Endothelial cell of umbilical vein (primary cell): ENCODE data around the gene KIAA1217. TPM values are rescaled to one million over a fixed set of nuclear protein-coding genes. Genes with fewer than 3 reads are reported as not detected.

ENCODE experiments used
- BruUV-seq: library from RNA; stranded (reverse); fragments of 400-500 nt; replicated peaks from 2 replicates; lab custom pipeline; 2021; lab: Mats Ljungman, UMichigan
- CTCF ChIA-PET: fragments of 300-600, 350-600 bp; sonication (Branson Sonifier 250); formaldehyde crosslinking; loops from one replicate; lab custom pipeline; 2021; ENCODE audit warnings: antibody characterized with exemption, inconsistent platforms; lab: Charles Lee
- POLR2A ChIA-PET: fragments of 300-600, 350-600 bp; sonication (Branson Sonifier 250); formaldehyde crosslinking; loops from one replicate; lab custom pipeline; 2021; ENCODE audit warnings: antibody characterized with exemption, inconsistent platforms; lab: Charles Lee
- DNase-seq: peaks from one replicate; pipeline ENCODE4 v3.0.0-alpha.2; 2011; ENCODE audit warnings: low read depth, low spot score
- FAIRE-seq: peaks from 2 replicates; lab custom pipeline; 2011; peaks lifted over from hg19 to GRCh38; lab: Jason Lieb, UNC
- H2AFZ ChIP-seq: 2 replicates; pipeline ENCODE4 v1.6.0; 2012; ENCODE audit warnings: low read depth, low read length, control low read depth, inconsistent platforms
- H3K27ac ChIP-seq: 2 replicates; pipeline ENCODE4 v1.5.1; 2011; ENCODE audit warnings: low read depth, mild to moderate bottlenecking, control low read depth, low read length, moderate library complexity; ENCODE audit not compliant: insufficient read depth
- H3K27me3 ChIP-seq, 2 experiments: 2 replicates each; pipeline versions ENCODE4 v1.6.0 to v1.6.1; 2011; ENCODE audit warnings: low read length in 2 of 2, mixed read lengths in 1 of 2; ENCODE audit not compliant: control insufficient read depth in 2 of 2, insufficient read depth in 2 of 2
- H3K36me3 ChIP-seq, 2 experiments: 2 replicates in 1 of 2; 3 replicates in 1 of 2; pipeline ENCODE4 v1.5.1; 2011; ENCODE audit warnings: low read length in 2 of 2, mild to moderate bottlenecking in 1 of 2, moderate library complexity in 1 of 2; ENCODE audit not compliant: control insufficient read depth in 2 of 2, insufficient read depth in 2 of 2; ENCODE audit errors: extremely low read depth in 1 of 2
- H3K4me1 ChIP-seq: 3 replicates; pipeline ENCODE4 v1.5.1; 2011; ENCODE audit warnings: mild to moderate bottlenecking, low read length; ENCODE audit not compliant: control insufficient read depth, insufficient read depth; ENCODE audit errors: extremely low read depth
- H3K4me2 ChIP-seq: 2 replicates; pipeline ENCODE4 v1.6.1; 2011; ENCODE audit warnings: low read length, control low read depth, mixed read lengths; ENCODE audit not compliant: insufficient read depth
- H3K4me3 ChIP-seq, 3 experiments: fragments of 200-600 bp in 1 of 3; sonication (generic), shearing (Covaris generic) in 1 of 3; replicated peaks in 1 of 3; 2 replicates each; pipeline ENCODE4 v1.5.1; 2011 to 2016; ENCODE audit warnings: control low read depth in 3 of 3, low read length in 3 of 3, mild to moderate bottlenecking in 2 of 3, inconsistent platforms in 1 of 3, low read depth in 1 of 3, moderate library complexity in 1 of 3; ENCODE audit not compliant: insufficient read depth in 1 of 3
- H3K79me2 ChIP-seq: 2 replicates; pipeline ENCODE4 v1.6.0; 2012; ENCODE audit warnings: low read length, inconsistent platforms; ENCODE audit not compliant: control insufficient read depth, insufficient read depth
- H3K9ac ChIP-seq: replicated peaks from 2 replicates; pipeline ENCODE3; 2011; ENCODE audit warnings: low read length, control low read depth; ENCODE audit not compliant: insufficient read depth; ENCODE audit errors: extremely low read depth
- H3K9me1 ChIP-seq: replicated peaks from 3 replicates; pipeline ENCODE4 v1.6.0; 2011; ENCODE audit warnings: mild to moderate bottlenecking, low read length; ENCODE audit not compliant: control insufficient read depth, insufficient read depth; ENCODE audit errors: extremely low read depth
- H3K9me3 ChIP-seq: replicated peaks from 2 replicates; pipeline ENCODE4 v1.5.1; 2012; ENCODE audit warnings: low read length, inconsistent platforms; ENCODE audit not compliant: control insufficient read depth, insufficient read depth
- H4K20me1 ChIP-seq: replicated peaks from 2 replicates; pipeline ENCODE3; 2011; ENCODE audit warnings: mild to moderate bottlenecking, low read length; ENCODE audit not compliant: control insufficient read depth, insufficient read depth; ENCODE audit errors: extremely low read depth
- CTCF ChIP-seq, 2 donors: IDR thresholded peaks; 1 replicate in 1 of 2; 2 replicates in 1 of 2; pipeline ENCODE4 v1.5.1; 2011; ENCODE audit warnings: low read length in 2 of 2, mild to moderate bottlenecking in 2 of 2, moderate library complexity in 2 of 2, control low read depth in 1 of 2, inconsistent platforms in 1 of 2, low read depth in 1 of 2; ENCODE audit not compliant: insufficient read depth in 1 of 2; ENCODE audit errors: extremely low read depth in 1 of 2
- EZH2 ChIP-seq: IDR thresholded peaks from 2 replicates; pipeline ENCODE4 v1.6.1; 2012; ENCODE audit warnings: borderline replicate concordance, low read depth, mild to moderate bottlenecking, moderate library complexity, low read length, inconsistent platforms; ENCODE audit not compliant: severe bottlenecking
- FOS ChIP-seq: IDR thresholded peaks from 2 replicates; pipeline ENCODE4 v1.6.1; 2011; ENCODE audit warnings: mild to moderate bottlenecking, low read length, moderate library complexity, borderline replicate concordance; ENCODE audit not compliant: insufficient read depth
- GATA2 ChIP-seq: IDR thresholded peaks from 2 replicates; pipeline ENCODE4 v1.7.0; 2011; ENCODE audit warnings: low read depth, mild to moderate bottlenecking, moderate library complexity, mixed read lengths, low read length; ENCODE audit not compliant: insufficient read length, insufficient read depth
- JUN ChIP-seq: IDR thresholded peaks from 2 replicates; pipeline ENCODE4 v1.6.1; 2011; ENCODE audit warnings: borderline replicate concordance, low read depth; ENCODE audit not compliant: insufficient read length, insufficient read depth
- MAX ChIP-seq: IDR thresholded peaks from 2 replicates; pipeline ENCODE4 v1.6.1; 2011; ENCODE audit not compliant: insufficient read depth, insufficient read length
- MYC ChIP-seq: IDR thresholded peaks from one replicate; pipeline ENCODE4 v1.6.1; 2011; ENCODE audit warnings: mild to moderate bottlenecking, low read depth, low read length
- POLR2A ChIP-seq: IDR thresholded peaks from 2 replicates; pipeline ENCODE4 v1.6.1; 2012; ENCODE audit warnings: low read depth, mild to moderate bottlenecking, control low read depth, low read length
- POLR2AphosphoS5 ChIP-seq: IDR thresholded peaks from 2 replicates; pipeline ENCODE4 v1.6.1; 2012; ENCODE audit warnings: low read depth, mild to moderate bottlenecking, control low read depth, low read length, moderate library complexity; ENCODE audit not compliant: insufficient read depth
- dilution Hi-C: fragments of 300-500 bp; cut with MboI; formaldehyde crosslinking; loops from one replicate; pipeline ENCODE4 v1.15.0; 2019; ENCODE audit warnings: low sequenced_read_pairs; ENCODE audit not compliant: extremely low pct_ligation_motif_present
- intact Hi-C: fragments of 100-400 bp; cut with micrococcal nuclease; formaldehyde crosslinking; loops from one replicate; pipeline ENCODE4 v1.10.0; 2022
- polyA plus RNA-seq, 4 experiments: library from polyadenylated mRNA; depleted of rRNA in 3 of 4; stranded (reverse) in 3 of 4; unstranded in 1 of 4; fragments of >200 nt; gene quantifications; 2 replicates each; pipeline versions ENCODE4 v1.2.1 to v1.2.3, GENCODE V29; 2011 to 2012; ENCODE audit warnings: missing spikeins in 1 of 4
- total RNA-seq: library from RNA; stranded (reverse); gene quantifications from 2 replicates; pipeline ENCODE4 v1.2.3, GENCODE V29; 2021

Gene KIAA1217
- total and polyA plus RNA-seq, 2 donors (not counting 3 experiments of a cell fraction or from before 2014, with no cell fraction given), result 0.83 to 10.3 TPM

- POLR2A ChIA-PET, result no interaction called here
These were observed 140.6 kb downstream of the KIAA1217 start for GRCh38 chr10:24349379-24350001.

GRCh38 chr10:24350070-24350921 lies 141.4 kb downstream of the KIAA1217 start:
- Histone ChIP-seq H4K20me1 (no peaks in the 10 kb centered on the region), H3K79me2 (no peaks in the 10 kb centered on the region), H3K9ac (no peak overlapping the region), H2AFZ (no peak overlapping the region), H3K4me3 (no peak overlapping the region), H3K9me1 (no peaks in the 10 kb centered on the region), H3K4me1 (no peaks in the 10 kb centered on the region), H3K9me3 (no peaks in the 10 kb centered on the region), H3K27ac (no peak overlapping the region), H3K27me3 (no peaks in the 10 kb centered on the region), H3K4me2 (no peak overlapping the region), H3K36me3 (no peaks in the 10 kb centered on the region)
- BruUV-seq, result no TSS peak
- DNase-seq, result no peak
- CTCF ChIA-PET, result interaction anchor here (0.9 kb wide), 1 partner anchor 356 kb away, joined by 3 read pairs; no protein-coding TSS in a partner anchor
- POLR2A ChIA-PET, result no interaction called here
- dilution Hi-C loops, result no loop called here
- no peak for TF ChIP-seq MAX
- no peak for TF ChIP-seq MYC
- TF ChIP-seq GATA2, result no peak
- TF ChIP-seq EZH2, result no peak
- no peak for TF ChIP-seq JUN
- TF ChIP-seq FOS, result no peak
- no peak for TF ChIP-seq CTCF (IDR thresholded peaks at IDR 0.05; ENCODE audit: extremely low read depth in 1 of 2, insufficient read depth in 1 of 2, low read depth in 1 of 2, low read length in 2 of 2)
- TF ChIP-seq POLR2A, result no peak
- no peak for TF ChIP-seq POLR2AphosphoS5
- no peak for FAIRE-seq
- intact Hi-C loops, result no loop called here

More at GRCh38 chr10:24349379-24350001, 140.6 kb downstream of the KIAA1217 start:
- Histone ChIP-seq H4K20me1 (no peaks in the 10 kb centered on the region), H3K4me3 (no peak overlapping the region), H3K9ac (no peak overlapping the region), H3K27me3 (no peaks in the 10 kb centered on the region), H3K9me1 (no peaks in the 10 kb centered on the region), H3K36me3 (no peaks in the 10 kb centered on the region), H3K4me1 (no peaks in the 10 kb centered on the region), H3K9me3 (no peaks in the 10 kb centered on the region), H3K4me2 (no peak overlapping the region), H2AFZ (no peak overlapping the region), H3K27ac (no peak overlapping the region), H3K79me2 (no peaks in the 10 kb centered on the region)
- dilution Hi-C loops, result no loop called here
- intact Hi-C loops, result no loop called here
- no peak for TF ChIP-seq JUN
- DNase-seq (no peak), FAIRE-seq (no peak)
- no TSS peak for BruUV-seq
- CTCF ChIA-PET, result interaction anchor here (0.9 kb wide), 1 partner anchor 355 kb away, joined by 3 read pairs; no protein-coding TSS in a partner anchor
